HepG2 (cell line): ENCODE measurements around the gene RBM8A. TPM values are rescaled to one million over a fixed set of nuclear protein-coding genes. Genes with fewer than 3 reads are reported as not detected.
A peak's percentile ranks its signal among the peaks of the same experiment; 100 is the strongest.

ENCODE experiments used
- ARID2 ChIP-seq: sonication (generic); formaldehyde crosslinking; IDR thresholded peaks from 2 replicates; pipeline ENCODE4 v1.8.1; 2022; ENCODE audit warnings: mild to moderate bottlenecking, missing genetic modification reagents, borderline replicate concordance
- ATF1 ChIP-seq: IDR thresholded peaks from 2 replicates; pipeline ENCODE4 v1.6.1; 2016; ENCODE audit warnings: mild to moderate bottlenecking, control low read depth
- BHLHE40 ChIP-seq: IDR thresholded peaks from 2 replicates; pipeline ENCODE4 v1.6.1; 2011; ENCODE audit warnings: low read length, improper control_type of control experiment
- DNMT1 ChIP-seq: sonication (generic); formaldehyde crosslinking; IDR thresholded peaks from 2 replicates; pipeline ENCODE4 v1.5.1; 2020; ENCODE audit warnings: mild to moderate bottlenecking, missing genetic modification reagents
- FOXK1 ChIP-seq: sonication (generic); formaldehyde crosslinking; IDR thresholded peaks from 2 replicates; pipeline ENCODE4 v1.4.0; 2020; ENCODE audit warnings: low read depth, missing genetic modification reagents, borderline replicate concordance
- ISX ChIP-seq: sonication (generic); formaldehyde crosslinking; conservative IDR thresholded peaks from 2 replicates; pipeline ENCODE4 v1.5.0; 2020; ENCODE audit warnings: missing genetic modification reagents
- KDM1A ChIP-seq: IDR thresholded peaks from 2 replicates; pipeline ENCODE4 v1.6.1; 2016; ENCODE audit warnings: missing compliant biosample characterization
- NR2F1 ChIP-seq, 2 experiments: fragments of 450-650 bp in 1 of 2; formaldehyde crosslinking in 1 of 2; IDR thresholded peaks; 2 replicates each; pipeline versions ENCODE4 v1.5.0 to v1.6.1; 2016 to 2020; ENCODE audit warnings: mild to moderate bottlenecking in 1 of 2, missing compliant biosample characterization in 1 of 2, missing genetic modification reagents in 1 of 2, moderate library complexity in 1 of 2
- POLR2G ChIP-seq: fragments of 200-400 bp; formaldehyde crosslinking; IDR thresholded peaks from 2 replicates; pipeline ENCODE4 v1.6.1; 2018; ENCODE audit warnings: mild to moderate bottlenecking, low read depth, low read length, moderate library complexity
- RBM39 ChIP-seq: fragments of 200-400 bp; formaldehyde crosslinking; IDR thresholded peaks from one replicate; pipeline ENCODE4 v1.6.1; 2018; ENCODE audit warnings: antibody characterized with exemption, mild to moderate bottlenecking, low read depth, low read length; ENCODE audit not compliant: poor library complexity, severe bottlenecking
- TGIF2 ChIP-seq: IDR thresholded peaks from 2 replicates; pipeline ENCODE4 v1.6.1; 2016; ENCODE audit warnings: control low read depth, missing compliant biosample characterization
- YY1 ChIP-seq: IDR thresholded peaks from 2 replicates; pipeline ENCODE4 v1.6.1; 2011; ENCODE audit warnings: low read length, low read depth, moderate library complexity, mild to moderate bottlenecking; ENCODE audit not compliant: insufficient read depth, insufficient replicate concordance
- ZBTB42 ChIP-seq: sonication (generic); formaldehyde crosslinking; IDR thresholded peaks from 2 replicates; pipeline ENCODE4 v1.5.0; 2020; ENCODE audit warnings: mild to moderate bottlenecking, missing genetic modification reagents
- ZFP37 ChIP-seq: sonication (generic); formaldehyde crosslinking; IDR thresholded peaks from 2 replicates; pipeline ENCODE4 v1.4.0; 2020; ENCODE audit warnings: missing genetic modification reagents, borderline replicate concordance
- ZNF558 ChIP-seq: sonication (generic); formaldehyde crosslinking; IDR thresholded peaks from 2 replicates; pipeline ENCODE4 v1.9.0; 2022; ENCODE audit warnings: mild to moderate bottlenecking, missing genetic modification reagents, borderline replicate concordance
- ZNF577 ChIP-seq: sonication (generic); formaldehyde crosslinking; IDR thresholded peaks from 2 replicates; pipeline ENCODE4 v1.4.0; 2020; ENCODE audit warnings: mild to moderate bottlenecking, low read depth, missing genetic modification reagents, borderline replicate concordance
- ZNF605 ChIP-seq: sonication (generic); formaldehyde crosslinking; IDR thresholded peaks from 2 replicates; pipeline ENCODE4 v1.8.0; 2022; ENCODE audit warnings: mild to moderate bottlenecking, missing genetic modification reagents
- polyA plus RNA-seq, 8 experiments: library from polyadenylated mRNA; depleted of rRNA in 3 of 8; stranded (reverse) in 7 of 8; unstranded in 1 of 8; fragments of >200 nt; fragmentation: Illumina TruSeq in 4 of 8; extraction: Trizol in 4 of 8; gene quantifications; 2 replicates each; pipeline versions ENCODE4 v1.2.1 to v1.2.3, GENCODE V29; 2011 to 2016; ENCODE audit warnings: low read depth in 4 of 8, missing spikeins in 1 of 8, mixed read lengths in 1 of 8; ENCODE audit not compliant: insufficient read depth in 1 of 8
- total RNA-seq, 5 experiments: library from RNA; depleted of rRNA; stranded (reverse); fragments of >200 nt; fragmentation: Illumina TruSeq; extraction: Trizol; gene quantifications; 2 replicates each; pipeline ENCODE4 v1.2.3, GENCODE V29; 2016; ENCODE audit warnings: low read depth in 1 of 5
- TF ChIP-seq, protein P1 (sequence below): sonication (generic); formaldehyde crosslinking; conservative IDR thresholded peaks from 2 replicates; pipeline ENCODE4 v1.4.0; 2020; ENCODE audit warnings: missing genetic modification reagents
- TF ChIP-seq, protein P2 (sequence below): sonication (generic); formaldehyde crosslinking; IDR thresholded peaks from 2 replicates; pipeline ENCODE4 v1.4.0; 2020; ENCODE audit warnings: mild to moderate bottlenecking, missing genetic modification reagents
- TF ChIP-seq, protein P3 (sequence below): sonication (generic); formaldehyde crosslinking; conservative IDR thresholded peaks from 2 replicates; pipeline ENCODE4 v1.4.0; 2020; ENCODE audit warnings: mild to moderate bottlenecking, missing genetic modification reagents, moderate library complexity
- TF ChIP-seq, protein P4 (sequence below): sonication (generic); formaldehyde crosslinking; IDR thresholded peaks from 2 replicates; pipeline ENCODE4 v1.8.1; 2023; ENCODE audit warnings: mild to moderate bottlenecking, moderate library complexity, missing genetic modification reagents

Gene RBM8A
- total and polyA plus RNA-seq, 2 of the 13 experiments (the other 11 are each of a cell fraction or from before 2014, with no cell fraction given), result 106 to 162 TPM

DNA sequence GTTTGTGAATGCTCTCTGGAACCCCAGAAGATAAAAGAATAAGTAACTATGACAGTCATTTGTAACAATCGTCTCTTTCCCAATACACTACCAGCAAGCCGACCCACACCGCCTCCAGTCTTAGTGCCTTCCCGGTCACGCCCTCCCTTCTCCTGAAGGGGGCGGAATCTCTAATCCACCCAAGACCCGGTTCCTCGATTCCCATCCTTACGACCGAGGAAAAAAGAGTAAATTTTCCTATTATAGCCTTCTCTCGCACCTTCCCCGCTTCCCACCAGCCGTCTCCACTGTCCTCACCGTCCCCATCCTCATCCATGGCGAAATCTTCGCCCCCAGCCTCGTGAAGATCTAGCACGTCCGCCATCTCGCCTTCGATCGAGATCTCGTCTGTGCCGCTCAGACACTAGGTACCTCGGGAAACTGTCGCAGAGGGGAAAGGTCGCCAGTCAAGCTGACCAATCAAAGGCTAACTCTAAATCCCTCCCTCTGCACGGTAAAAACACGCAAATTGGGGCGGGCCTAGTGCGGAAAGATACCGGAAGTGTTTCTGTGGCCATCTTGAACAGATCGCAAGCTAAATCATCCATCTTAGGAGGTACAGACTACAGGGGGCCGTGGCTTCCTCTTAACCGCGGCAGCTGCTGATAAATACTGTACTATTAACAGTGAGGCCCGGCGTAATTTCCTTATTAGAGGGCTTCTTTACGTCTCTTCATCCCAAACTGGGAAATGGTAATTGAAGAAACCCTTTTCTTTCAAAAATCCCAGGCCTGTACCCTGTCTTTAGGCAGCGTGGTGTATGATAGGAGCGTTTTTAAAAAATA is at the start of gene RBM8A (continued):
- TF ChIP-seq ZFP37 (CRISPR knock-in tag) (no peak), YY1 (peak; percentile 94), ZNF605 (CRISPR knock-in tag) (peak; percentile 90), ATF1 (CRISPR knock-in tag) (peak; percentile 94), ZNF558 (no peak), ZNF577 (CRISPR knock-in tag) (no peak), FOXK1 (CRISPR knock-in tag) (peak; percentile 86; the same call in 1 of the 2 replicates), KDM1A (CRISPR knock-in tag) (no peak), NR2F1 (CRISPR knock-in tag; IDR thresholded peaks at IDR 0.05) (peak in 1 of 2 experiments; percentile 6; a peak in 1 of 4 replicates), ZBTB42 (CRISPR knock-in tag) (0 out of 2 replicates have a peak, but pooled peaks have one; percentile 15), ARID2 (no peak), POLR2G (peak; percentile 96), BHLHE40 (no peak), RBM39 (peak; percentile 47), DNMT1 (CRISPR knock-in tag) (peak; percentile 84; the same call in 1 of the 2 replicates), ISX (CRISPR knock-in tag) (no peak), TGIF2 (CRISPR knock-in tag) (0 out of 2 replicates have a peak, but pooled peaks have one; percentile 23)
- TF ChIP-seq, protein P1, sequence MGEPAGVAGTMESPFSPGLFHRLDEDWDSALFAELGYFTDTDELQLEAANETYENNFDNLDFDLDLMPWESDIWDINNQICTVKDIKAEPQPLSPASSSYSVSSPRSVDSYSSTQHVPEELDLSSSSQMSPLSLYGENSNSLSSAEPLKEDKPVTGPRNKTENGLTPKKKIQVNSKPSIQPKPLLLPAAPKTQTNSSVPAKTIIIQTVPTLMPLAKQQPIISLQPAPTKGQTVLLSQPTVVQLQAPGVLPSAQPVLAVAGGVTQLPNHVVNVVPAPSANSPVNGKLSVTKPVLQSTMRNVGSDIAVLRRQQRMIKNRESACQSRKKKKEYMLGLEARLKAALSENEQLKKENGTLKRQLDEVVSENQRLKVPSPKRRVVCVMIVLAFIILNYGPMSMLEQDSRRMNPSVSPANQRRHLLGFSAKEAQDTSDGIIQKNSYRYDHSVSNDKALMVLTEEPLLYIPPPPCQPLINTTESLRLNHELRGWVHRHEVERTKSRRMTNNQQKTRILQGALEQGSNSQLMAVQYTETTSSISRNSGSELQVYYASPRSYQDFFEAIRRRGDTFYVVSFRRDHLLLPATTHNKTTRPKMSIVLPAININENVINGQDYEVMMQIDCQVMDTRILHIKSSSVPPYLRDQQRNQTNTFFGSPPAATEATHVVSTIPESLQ (CRISPR knock-in tag), result no peak
- TF ChIP-seq, protein P2, sequence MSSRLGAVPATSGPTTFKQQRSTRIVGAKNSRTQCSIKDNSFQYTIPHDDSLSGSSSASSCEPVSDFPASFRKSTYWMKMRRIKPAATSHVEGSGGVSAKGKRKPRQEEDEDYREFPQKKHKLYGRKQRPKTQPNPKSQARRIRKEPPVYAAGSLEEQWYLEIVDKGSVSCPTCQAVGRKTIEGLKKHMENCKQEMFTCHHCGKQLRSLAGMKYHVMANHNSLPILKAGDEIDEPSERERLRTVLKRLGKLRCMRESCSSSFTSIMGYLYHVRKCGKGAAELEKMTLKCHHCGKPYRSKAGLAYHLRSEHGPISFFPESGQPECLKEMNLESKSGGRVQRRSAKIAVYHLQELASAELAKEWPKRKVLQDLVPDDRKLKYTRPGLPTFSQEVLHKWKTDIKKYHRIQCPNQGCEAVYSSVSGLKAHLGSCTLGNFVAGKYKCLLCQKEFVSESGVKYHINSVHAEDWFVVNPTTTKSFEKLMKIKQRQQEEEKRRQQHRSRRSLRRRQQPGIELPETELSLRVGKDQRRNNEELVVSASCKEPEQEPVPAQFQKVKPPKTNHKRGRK (CRISPR knock-in tag), result no peak
- TF ChIP-seq, protein P3, sequence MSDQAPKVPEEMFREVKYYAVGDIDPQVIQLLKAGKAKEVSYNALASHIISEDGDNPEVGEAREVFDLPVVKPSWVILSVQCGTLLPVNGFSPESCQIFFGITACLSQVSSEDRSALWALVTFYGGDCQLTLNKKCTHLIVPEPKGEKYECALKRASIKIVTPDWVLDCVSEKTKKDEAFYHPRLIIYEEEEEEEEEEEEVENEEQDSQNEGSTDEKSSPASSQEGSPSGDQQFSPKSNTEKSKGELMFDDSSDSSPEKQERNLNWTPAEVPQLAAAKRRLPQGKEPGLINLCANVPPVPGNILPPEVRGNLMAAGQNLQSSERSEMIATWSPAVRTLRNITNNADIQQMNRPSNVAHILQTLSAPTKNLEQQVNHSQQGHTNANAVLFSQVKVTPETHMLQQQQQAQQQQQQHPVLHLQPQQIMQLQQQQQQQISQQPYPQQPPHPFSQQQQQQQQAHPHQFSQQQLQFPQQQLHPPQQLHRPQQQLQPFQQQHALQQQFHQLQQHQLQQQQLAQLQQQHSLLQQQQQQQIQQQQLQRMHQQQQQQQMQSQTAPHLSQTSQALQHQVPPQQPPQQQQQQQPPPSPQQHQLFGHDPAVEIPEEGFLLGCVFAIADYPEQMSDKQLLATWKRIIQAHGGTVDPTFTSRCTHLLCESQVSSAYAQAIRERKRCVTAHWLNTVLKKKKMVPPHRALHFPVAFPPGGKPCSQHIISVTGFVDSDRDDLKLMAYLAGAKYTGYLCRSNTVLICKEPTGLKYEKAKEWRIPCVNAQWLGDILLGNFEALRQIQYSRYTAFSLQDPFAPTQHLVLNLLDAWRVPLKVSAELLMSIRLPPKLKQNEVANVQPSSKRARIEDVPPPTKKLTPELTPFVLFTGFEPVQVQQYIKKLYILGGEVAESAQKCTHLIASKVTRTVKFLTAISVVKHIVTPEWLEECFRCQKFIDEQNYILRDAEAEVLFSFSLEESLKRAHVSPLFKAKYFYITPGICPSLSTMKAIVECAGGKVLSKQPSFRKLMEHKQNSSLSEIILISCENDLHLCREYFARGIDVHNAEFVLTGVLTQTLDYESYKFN (CRISPR knock-in tag), result peak; percentile 63
- TF ChIP-seq, protein P4, sequence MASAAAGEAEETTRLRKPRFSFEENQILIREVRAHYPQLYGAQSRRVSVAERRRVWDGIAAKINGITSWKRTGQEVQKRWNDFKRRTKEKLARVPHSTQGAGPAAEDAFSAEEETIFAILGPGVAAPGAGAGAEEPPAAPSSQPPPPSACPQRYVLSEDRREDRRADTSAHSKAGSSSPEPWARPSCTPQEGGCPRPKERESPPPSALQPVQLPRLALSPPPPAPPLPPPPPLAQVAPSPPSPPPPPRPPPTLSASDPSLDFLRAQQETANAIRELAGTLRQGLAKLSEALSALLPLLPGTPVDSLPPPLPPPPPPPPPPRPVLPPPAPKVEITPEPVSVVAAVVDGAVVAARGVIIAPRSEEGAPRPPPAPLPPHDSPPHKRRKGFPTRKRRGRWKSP, result peak; percentile 49; the same call in 1 of the 2 replicates
